Retina (tissue), 1 donor: ENCODE data around the gene PDGFRB.

Experiments used
- DNase-seq: peaks from one replicate; pipeline ENCODE4 v3.0.0-alpha.2; 2016

The PDGFRB gene

DNA sequence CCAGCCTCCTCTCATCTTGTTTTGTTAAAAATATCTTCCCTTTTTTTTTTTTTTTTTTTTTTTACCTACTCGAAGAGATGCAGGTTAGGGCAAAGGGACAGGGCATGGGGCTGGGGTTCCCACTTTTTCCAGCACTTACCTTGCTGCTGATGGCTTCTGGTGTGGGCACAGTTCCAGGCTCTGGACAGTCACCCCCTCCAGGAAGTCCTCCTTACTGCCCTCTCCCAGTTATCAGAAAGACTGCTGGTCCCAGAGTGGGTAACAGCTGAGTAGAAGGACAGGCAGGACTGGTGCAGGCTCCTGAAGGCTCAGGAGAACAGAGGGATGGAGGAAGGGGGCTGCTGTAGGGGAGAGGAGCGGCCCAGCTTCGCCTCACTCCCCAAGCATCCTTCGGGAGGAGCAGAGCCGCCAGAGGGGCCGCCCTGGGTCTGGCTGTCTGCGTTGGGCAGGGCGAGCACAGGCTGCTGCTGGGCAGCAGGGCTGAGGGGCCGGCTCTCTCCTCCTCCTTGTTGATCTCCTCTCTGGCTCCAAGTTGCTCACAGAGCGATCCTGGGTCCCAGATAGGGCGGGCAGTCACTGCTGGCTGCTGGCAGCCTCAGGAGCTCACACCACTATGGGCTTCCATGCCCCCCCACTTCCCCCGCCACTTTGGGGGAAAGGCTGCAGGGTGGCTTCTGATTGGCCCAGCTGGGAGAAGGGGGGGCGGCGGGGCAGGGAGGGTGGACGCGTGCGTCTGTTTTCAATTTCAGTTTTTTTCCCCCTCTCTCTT, at the start of gene PDGFRB:
PDGFRB (minus strand) TSS at position 588 of the 769 bp plus-strand sequence. CDS start 18,798 bp downstream, outside the sequence.
- DNase-seq, result peak; percentile 85

DNA sequence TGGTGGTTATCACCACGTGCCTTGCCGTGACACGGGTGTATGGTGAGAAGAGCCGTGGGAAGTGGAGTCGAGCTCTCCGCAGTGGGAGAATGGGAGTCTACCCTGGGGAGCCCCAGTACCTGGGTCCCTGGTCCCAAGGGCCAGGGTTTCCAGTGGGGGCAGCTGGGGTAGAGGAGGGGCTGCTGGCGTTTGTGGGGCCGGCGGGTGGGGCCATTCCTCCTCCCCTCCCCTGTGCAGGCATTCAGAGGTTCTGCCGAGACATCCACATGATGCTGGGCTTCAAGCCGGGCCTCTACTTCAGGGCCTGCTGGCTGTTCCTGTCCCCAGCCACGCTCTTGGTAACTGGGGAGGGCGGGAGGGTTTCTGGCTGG, 48.9 kb upstream of the PDGFRB start:
- DNase-seq, result no peak

DNA sequence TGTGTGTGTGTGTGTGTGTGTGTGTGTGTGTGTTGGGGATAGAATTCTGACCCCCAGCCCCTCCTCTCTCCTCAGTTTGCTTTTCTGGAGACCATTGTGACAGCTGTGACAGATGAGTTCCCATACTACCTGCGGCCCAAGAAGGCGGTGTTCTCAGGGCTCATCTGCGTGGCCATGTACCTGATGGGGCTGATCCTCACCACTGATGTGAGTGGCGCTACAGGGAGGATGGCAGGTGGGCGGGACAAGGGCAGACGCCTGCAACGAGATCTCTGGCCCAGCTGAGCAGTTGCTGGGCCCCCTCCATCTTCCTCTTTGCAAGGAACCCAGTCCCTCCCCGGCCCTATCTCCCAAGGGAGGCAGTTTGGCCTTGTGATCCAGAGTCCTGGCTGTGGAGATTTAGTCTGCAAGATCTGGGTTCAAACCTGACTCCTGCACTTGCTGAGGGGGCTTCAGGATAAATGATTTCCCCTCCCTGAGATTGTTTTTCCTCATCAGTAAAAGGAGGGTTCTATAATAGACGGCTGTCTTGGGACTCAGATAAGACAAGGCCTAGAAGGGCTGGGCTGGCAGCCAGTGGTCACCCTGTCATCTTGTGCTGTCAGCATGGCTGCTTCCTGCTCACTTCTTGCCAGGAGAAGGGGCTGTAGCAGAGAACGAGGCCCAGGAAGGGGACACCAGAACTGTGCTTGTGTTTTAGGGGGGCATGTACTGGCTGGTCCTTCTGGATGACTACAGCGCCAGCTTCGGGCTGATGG, 48.4 kb upstream of the PDGFRB start:
- no peak for DNase-seq

DNA sequence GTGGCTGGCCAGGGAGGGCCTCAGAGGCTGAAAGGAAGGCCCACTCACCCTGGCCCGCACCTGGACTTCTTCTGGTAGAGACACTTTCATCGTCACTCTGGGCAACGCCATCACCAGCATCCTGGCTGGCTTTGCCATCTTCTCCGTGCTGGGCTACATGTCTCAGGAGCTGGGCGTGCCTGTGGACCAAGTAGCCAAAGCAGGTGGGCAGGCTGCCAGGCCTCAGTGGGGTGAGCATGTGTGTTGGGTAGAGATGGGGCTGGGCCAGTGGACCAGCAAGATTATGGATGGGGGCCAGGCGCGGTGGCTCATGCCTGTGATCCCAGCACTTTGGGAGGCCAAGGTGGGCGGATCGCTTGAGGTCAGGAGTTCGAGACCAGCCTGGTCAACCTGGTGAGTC, 46.9 kb upstream of the PDGFRB start:
- DNase-seq, result no peak

DNA sequence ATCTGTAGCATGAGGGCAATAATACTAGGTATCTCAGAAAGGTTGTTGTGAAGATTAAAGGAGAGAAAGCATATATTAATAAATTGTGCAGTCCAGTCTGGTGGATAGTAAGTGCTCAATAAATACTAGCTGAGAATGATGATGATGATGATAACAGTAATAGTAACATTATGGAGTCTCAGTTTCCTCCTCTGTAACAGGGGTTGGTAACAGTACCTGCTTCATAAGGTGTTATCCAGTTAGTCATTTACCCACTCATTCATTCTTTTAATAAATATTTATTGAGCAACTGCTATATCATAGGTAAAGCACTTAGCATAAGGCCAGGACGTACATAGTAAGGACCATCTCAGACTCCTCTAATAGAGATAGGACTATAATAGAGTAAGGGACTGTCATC, 41.8 kb upstream of the PDGFRB start:
- DNase-seq, result no peak

DNA sequence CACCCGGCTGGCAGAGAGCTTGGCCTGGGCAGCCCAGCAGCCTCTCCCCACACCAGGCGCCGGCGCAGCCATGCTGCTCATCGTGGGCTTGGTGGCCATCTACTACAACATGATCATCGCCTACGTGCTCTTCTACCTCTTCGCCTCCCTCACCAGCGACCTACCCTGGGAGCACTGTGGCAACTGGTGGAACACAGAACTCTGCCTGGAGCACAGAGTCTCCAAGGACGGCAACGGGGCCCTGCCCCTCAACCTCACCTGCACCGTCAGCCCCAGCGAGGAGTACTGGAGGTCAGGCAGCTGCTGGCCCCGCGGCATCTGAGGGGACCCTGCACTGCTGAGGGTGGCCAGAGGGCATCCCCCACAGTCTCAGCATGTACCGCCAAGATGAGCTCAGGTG, 41.3 kb upstream of the PDGFRB start:
- no peak for DNase-seq

DNA sequence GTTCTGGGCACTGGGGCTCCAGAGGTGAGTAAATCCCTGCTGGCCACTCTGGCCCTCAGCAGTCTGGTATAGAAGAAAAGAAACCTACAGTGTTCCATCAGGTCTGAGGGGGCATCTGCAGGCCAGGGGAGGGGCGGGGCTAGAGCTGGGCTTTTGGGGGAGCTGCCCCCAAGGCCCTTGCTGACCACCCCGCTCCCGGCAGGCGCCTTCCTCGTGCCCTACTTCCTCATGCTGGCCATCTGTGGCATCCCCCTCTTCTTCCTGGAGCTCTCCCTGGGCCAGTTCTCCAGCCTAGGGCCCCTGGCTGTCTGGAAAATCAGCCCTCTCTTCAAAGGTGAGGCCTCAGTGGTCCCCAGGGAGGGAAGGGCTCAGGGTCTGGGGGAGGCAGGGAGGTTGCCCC, 40.9 kb upstream of the PDGFRB start:
- DNase-seq, result no peak

DNA sequence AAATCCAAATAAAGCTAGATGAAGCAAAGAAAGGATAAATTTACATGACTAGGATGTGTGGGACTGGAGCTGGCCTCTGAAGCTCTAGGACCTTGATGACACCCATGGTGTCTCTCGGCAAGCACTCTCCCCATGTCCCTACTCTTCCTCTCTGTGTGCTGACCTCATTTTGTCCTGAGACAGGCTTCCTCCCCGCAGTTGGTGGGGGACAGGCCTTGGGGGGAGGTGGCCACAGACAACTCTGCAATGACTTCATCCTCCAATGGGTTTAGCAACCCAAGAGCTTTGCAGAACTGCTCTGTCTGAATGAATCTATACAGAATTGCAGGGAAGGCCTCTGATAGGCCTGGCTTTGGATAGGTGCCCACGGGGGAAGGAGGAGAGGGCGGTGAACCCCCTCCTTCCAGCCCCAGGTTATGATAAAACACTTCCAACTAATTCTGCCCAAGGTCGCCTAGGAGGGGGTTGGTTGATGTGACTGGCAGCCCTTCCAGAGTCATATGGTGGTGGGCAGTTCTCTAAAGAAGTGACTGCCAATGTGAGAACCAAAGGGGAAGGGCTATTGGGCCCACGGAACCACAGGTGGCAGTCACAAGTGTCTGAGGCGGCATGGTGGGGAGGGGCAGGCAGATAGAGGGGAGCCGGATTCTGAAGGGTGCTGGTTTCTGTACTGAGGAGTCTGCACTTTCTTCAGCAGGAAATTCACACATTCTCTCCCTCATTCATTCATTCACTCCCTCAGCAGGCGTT, 40.3 kb upstream of the PDGFRB start:
- DNase-seq, result no peak

DNA sequence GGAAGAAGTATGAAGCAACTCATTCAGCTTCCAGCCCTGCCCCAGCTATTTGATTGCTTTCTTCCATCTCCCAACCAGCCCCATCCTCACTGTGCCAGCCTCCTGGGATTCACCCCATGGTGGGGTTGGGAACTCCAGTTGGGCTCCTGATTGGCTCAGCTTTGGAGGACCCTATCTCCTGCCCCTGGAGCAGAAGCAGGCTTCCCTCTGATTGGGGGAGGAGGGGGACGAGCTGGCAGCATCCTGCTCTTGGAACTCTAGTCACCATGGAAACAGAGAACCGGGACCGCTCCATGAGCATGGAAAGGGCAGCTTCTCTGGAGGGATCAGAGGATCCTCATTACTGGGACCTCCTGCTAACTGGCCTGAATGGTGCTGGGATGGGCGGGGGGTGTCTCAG, 36.8 kb upstream of the PDGFRB start:
- DNase-seq, result peak; percentile 49

DNA sequence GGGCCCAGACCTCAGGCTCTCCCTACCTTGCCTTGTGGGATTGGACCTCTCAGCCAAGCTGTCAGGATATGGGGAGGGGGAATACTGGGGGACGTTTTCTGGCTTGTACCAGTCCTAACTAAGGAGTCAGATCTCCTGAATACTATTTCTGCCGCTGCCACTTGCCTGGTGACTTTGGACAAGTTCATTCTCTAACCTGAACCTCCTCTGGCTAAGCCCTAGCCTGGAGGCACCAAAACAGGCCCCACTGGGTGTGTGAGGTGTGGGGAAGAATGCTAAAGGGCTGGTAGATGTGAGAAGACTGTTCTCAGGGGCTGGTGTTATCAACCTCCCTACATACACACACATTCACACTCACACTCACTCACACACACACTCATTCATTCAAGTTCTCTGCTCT, 35.3 kb upstream of the PDGFRB start:
- no peak for DNase-seq

DNA sequence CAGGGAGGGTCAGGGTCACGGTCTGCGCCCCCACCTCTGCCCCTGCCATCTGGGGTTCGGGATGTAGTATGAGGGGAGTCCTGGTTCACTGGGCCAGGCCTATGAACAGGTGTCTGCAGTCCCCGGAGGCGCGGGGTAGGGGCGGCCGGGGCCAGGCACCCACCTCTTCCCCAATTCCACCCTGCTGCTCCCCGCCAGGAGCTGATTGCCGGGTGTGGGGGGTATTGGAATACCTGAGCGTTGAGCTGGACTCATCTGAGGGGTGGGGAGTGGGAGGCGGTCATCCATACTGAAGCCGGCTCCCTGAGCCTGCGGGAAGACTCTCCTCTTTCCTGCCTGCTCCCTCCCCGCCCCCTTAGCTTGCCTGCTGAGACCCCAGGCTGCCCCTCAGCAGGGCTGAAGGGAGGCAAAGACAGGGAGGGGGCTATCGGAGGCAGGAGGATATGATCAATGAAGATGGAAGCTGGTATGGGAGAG, 34.9 kb upstream of the PDGFRB start:
- DNase-seq, result no peak

DNA sequence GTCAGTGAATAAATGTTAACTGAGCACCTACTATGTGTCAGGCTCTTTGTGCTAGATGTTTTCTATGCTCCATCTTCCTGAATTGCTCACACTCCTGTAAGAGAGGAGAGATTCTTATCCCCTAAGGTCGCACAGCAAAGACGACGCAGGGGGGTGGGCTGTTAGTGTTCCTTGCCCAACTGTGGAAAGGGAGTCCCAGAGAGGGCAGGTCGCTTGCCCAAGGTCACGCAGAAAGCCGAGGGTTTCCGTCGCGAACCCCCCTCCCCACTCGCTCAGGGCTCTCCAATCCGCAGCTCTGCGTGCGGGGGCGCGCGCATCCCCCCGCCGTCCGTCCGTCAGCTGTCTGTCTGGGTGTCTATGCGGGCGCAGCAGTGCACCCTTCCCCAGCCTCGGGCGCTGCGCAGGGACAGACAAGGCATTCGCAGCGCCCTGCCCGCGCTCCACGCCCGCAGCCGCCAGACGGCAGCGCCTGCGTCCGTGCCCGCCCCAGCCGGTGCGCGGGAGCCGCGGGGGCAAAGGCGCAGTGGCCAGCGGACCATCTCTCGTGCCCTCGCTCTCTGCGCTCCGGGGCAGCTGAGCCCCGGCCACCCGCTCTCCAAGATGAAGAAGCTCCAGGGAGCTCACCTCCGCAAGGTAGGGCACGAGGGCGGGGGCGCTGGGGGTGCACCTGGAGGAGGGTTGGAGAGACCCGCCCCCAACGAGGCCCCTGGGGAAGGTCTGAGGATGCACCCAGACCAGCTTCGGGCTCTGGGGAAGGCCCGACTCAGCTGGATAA, 34.3 kb upstream of the PDGFRB start, which contains the start of gene SLC6A7:
SLC6A7 (plus strand) TSS at position 335 of the 775 bp plus-strand sequence; CDS start at position 601, 266 bp downstream.
- DNase-seq, result peak; percentile 58

DNA sequence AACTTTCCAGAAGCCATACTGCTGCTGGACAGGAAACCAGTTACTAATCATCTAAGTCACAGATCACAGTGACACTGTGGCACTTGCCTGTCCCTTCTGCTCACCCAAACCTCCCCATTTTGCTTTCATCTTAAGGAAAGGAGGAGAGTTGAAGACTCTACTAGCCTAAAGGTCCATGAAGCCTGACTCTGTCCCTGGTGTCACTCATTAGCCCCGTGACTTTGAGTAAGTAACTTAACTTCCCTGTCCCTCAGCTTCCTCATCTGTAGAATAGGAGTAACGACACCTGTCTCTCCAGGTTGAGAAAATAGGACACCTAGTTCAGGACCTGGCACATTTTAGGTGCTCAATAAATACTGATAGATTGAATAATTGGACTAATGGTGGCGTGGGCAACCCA, 33.7 kb upstream of the PDGFRB start:
- no peak for DNase-seq

DNA sequence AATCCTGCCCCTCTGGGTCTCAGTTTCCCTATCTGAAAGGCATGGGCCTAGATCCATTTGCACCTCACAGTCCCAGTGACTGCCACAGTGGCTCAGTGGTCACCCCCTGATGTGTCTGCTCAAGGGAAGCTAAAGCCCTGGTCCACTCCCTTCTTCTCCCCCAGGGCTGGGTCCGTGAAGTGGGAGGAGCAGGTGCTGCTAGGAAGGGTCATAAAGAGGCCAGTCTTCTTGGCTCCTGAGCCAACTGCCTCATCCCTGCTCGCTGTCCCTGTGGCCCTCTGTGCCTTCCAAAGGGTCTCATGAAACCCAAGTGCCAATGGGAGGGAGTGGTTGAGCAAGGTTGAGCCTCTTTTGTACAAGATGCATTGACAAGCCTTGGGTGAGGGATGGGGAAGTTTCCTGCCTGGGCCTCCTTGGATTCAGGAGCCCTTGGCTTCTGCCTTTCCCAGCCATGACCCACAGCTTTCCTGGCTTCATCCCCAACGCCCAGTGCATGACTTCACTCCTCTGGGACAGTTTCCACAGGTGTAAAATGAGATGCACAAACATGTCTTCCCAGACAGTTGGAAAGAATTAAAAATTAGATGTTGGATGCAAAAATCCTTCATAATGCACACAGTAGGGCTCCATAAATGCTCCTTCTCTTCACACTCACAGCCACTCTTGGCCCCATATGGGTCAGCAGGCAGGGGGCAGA, 32.6 kb upstream of the PDGFRB start:
- no peak for DNase-seq

DNA sequence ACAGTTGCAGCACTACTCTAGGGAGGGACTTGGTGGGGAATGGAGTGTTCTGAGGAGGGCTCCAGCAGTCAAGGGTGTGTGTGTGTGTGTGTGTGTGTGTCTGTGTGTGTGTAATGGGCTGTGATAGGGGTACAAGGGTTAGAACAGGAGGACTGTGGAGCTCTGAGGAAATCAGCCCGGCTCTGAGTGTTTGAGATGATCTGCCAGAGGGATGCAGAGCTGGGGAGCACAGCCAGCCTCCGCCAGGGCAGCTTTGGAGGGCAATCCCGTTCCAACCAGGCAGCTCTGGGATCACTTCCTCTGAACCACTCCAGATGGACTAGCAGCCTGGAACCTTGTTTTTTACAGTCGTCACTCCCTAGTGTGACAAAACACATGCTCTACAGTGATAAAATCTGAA, 31.3 kb upstream of the PDGFRB start:
- DNase-seq, result no peak

DNA sequence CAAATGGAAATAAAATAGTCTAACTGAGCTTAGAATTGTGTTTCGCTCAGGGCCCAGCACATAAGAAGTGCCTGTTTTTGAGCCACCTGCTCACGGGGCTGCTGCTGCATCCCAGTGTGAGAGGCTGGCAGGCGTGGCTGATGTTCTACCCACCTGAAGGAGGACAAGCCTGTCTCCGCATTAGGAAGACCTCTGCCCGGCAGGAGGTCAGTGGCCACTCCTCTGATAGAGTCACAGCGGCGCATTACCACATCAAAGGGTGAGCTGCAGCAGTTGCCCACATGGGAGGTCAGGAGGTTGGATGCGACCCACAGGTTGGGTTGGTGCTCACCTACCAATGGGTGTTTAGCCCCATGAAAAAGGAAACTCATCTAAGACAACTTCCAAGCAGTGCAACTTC, 30.5 kb upstream of the PDGFRB start:
- no peak for DNase-seq

DNA sequence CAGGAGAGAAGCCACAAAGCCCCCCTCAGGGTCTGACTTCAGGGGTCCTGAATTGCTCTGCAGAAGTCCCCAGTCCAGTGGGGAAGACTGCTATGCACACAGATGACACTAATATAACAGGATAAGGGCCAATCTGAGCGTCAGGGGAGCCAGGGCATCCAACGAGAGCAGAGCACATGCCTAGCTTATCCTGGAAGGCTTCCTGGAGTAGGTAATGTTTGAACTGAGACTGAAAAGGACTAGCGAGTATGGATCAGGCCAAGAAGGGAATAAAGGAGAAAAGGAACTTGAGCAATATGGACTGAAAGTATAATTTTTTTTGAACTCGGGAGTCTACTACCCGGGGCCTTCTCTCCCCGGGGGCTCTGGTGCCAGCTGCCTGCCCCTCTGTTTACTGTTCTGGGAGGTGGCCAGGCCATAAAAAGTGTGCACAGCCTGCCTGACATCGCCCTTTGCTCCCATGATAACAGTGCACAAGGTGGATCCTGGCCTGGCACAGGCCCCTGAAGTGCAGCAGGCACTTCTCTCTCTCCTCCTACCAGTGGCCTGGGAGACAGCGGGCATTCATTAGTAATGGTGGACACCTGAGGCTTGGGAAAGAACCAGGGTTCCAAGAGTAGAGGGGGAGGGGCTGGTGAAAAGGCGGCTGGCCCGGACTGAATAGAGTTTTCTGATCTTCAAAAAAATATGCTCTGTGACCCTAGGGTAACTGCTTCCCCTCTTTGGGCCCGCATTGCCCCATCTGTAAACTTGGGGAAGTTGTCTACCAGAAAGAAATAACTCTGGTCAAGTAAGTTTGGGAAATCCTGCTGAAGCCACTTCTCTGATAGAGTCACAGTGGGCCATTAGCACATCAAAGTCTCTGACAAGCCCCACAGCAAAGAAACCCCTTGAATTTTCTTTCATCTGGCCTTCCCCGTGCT, 29.6 kb upstream of the PDGFRB start:
- no peak for DNase-seq

DNA sequence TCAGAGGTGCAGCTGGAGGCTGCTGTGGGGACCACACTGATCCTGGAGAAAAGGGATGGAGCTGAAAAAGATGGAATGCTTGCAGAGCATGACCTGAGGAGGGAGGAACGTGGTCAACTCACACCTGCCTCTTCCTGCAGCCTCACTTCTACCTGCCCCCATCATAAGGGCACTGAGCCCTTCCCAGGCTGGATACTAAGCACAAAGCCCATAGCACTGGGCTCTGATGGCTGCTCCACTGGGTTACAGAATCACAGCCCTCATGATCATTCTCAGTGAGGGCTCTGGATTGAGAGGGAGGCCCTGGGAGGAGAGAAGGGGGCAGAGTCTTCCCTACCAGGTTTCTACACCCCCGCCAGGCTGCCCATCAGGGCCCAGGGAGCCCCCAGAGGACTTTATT, 28.4 kb upstream of the PDGFRB start:
- no peak for DNase-seq

DNA sequence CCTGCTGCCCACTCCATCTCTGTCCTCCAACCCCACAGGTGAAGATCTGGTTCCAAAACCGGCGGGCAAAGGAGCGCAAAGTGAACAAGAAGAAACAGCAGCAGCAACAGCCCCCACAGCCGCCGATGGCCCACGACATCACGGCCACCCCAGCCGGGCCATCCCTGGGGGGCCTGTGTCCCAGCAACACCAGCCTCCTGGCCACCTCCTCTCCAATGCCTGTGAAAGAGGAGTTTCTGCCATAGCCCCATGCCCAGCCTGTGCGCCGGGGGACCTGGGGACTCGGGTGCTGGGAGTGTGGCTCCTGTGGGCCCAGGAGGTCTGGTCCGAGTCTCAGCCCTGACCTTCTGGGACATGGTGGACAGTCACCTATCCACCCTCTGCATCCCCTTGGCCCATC, 27.8 kb upstream of the PDGFRB start:
- no peak for DNase-seq

DNA sequence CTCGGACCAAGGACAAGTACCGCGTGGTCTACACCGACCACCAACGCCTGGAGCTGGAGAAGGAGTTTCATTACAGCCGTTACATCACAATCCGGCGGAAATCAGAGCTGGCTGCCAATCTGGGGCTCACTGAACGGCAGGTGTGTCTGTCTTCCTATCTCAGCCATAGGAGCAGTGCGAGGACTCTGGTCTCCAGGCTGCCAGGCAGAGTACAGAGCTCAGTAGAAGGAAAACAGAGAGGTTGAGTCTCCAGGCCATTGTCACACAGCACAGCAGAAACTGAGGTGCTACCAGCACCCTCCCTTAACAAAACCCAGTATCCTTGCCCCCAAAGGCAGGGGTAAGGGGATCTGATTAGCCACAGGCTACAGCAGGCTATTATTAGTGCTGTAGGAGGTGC, 27.1 kb upstream of the PDGFRB start:
- DNase-seq, result no peak
